Measurements from ENCODE around the gene IQGAP2.

Gene IQGAP2

DNA sequence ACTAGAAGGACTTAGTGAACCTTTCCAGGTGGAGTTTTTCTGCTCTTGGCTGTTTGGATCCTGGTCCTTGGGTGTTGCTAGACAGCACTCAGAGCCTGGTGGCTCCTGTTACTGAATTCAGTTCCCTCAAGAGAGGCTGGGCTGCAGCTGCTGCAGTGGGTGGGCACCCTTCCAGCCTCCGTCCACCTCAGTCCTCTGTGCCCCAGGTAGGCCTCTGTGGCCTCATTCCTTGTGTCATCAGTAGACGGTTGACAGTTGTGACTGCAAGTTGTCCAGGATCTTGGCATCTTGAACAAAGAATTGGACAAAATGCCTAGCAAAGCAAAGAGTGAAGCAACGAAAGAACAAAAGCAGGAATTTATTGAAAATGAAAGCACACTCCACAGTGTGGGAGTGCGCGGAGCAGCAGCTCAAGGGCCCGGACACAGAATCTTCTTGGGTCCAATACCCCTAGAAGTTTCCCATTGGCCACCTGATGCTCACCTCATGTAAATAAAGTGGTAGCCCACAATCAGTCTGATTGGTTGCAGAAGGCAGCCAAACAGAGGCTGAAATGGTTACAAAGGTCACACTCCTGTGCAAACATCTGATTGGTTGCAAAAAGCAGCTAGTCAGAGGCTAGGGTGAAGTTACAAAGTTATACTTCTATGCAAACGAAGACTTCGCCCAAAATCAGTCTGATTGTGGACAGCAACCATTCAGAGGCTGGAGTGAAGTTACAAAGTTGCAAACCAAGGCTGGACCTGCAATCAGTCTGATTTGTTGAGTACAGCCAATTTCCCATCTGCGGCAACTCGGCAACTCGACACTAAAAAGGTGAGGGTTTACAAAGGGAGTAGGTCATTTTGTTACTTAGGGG is 352.9 kb downstream of the IQGAP2 start:
- no peaks in the 10 kb centered on the region for H3K36me3 ChIP-seq (ENCODE audit: control insufficient read depth in 2 of 2, insufficient read depth in 2 of 2, low read length in 2 of 2)
- no peaks in the 10 kb centered on the region for H3K4me1 ChIP-seq (ENCODE audit: control insufficient read depth, insufficient read depth, low read length)
- H3K27me3 ChIP-seq (ENCODE audit: control insufficient read depth in 1 of 2, insufficient read depth in 2 of 2, low read length in 2 of 2) = no peaks in the 10 kb centered on the region
- no peak overlapping the region for H3K4me3 ChIP-seq (ENCODE audit: low read length in 2 of 2)
- H3K9me3 ChIP-seq (ENCODE audit: control insufficient read depth in 2 of 2, low read length in 2 of 2) = no peaks in the 10 kb centered on the region
- H3K27ac ChIP-seq (ENCODE audit: low read length) = no peak overlapping the region
- H3K9ac ChIP-seq (ENCODE audit: low read length in 2 of 2) = no peak overlapping the region

DNA sequence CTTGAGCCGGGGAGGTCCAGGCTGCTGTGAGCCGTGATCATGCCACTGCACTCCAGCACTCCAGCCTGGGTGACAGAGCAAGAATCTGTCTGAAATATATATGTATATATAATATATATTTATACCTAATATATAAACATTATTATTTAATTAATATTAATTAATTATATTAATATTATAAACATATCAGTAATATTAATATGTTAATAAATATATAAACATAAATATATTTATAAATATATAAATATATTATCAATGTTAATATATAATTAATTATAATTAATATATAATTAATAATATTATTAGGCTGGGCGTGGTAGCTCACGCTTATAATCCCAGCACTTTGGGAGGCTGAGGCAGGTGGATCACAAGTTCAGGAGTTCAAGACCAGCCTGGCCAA is 354.0 kb downstream of the IQGAP2 start:
- Histone ChIP-seq H3K27ac (ENCODE audit: low read length) (no peak overlapping the region), H3K9me3 (ENCODE audit: control insufficient read depth in 2 of 2, low read length in 2 of 2) (no peaks in the 10 kb centered on the region)

More for the DNA sequence above, 354.0 kb downstream of the IQGAP2 start:
- H3K4me3 ChIP-seq (ENCODE audit: low read length in 2 of 2) = no peak overlapping the region
- H3K27me3 ChIP-seq (ENCODE audit: control insufficient read depth in 1 of 2, insufficient read depth in 2 of 2, low read length in 2 of 2) = no peaks in the 10 kb centered on the region
- H3K4me1 ChIP-seq (ENCODE audit: control insufficient read depth, insufficient read depth, low read length) = no peaks in the 10 kb centered on the region
- H3K9ac ChIP-seq (ENCODE audit: low read length in 2 of 2) = no peak overlapping the region
- no peaks in the 10 kb centered on the region for H3K36me3 ChIP-seq (ENCODE audit: control insufficient read depth in 2 of 2, insufficient read depth in 2 of 2, low read length in 2 of 2)

Data from stomach smooth muscle (tissue), 2 donors.